Endothelial cell of umbilical vein (primary cell): ENCODE results near the gene C7. TPM values are rescaled to one million over a fixed set of nuclear protein-coding genes. Genes with fewer than 3 reads are reported as not detected.

Experiments
- BruUV-seq: library from RNA; stranded (reverse); fragments of 400-500 nt; replicated peaks from 2 replicates; lab custom pipeline; 2021; lab: Mats Ljungman, UMichigan
- CTCF ChIA-PET: fragments of 300-600, 350-600 bp; sonication (Branson Sonifier 250); formaldehyde crosslinking; loops from one replicate; lab custom pipeline; 2021; ENCODE audit warnings: antibody characterized with exemption, inconsistent platforms; lab: Charles Lee
- POLR2A ChIA-PET: fragments of 300-600, 350-600 bp; sonication (Branson Sonifier 250); formaldehyde crosslinking; loops from one replicate; lab custom pipeline; 2021; ENCODE audit warnings: antibody characterized with exemption, inconsistent platforms; lab: Charles Lee
- DNase-seq: peaks from one replicate; pipeline ENCODE4 v3.0.0-alpha.2; 2011; ENCODE audit warnings: low read depth, low spot score
- FAIRE-seq: peaks from 2 replicates; lab custom pipeline; 2011; peaks lifted over from hg19 to GRCh38; lab: Jason Lieb, UNC
- H2AFZ ChIP-seq: 2 replicates; pipeline ENCODE4 v1.6.0; 2012; ENCODE audit warnings: low read depth, low read length, control low read depth, inconsistent platforms
- H3K27ac ChIP-seq: 2 replicates; pipeline ENCODE4 v1.5.1; 2011; ENCODE audit warnings: low read depth, mild to moderate bottlenecking, control low read depth, low read length, moderate library complexity; ENCODE audit not compliant: insufficient read depth
- H3K27me3 ChIP-seq, 2 experiments: 2 replicates each; pipeline versions ENCODE4 v1.6.0 to v1.6.1; 2011; ENCODE audit warnings: low read length in 2 of 2, mixed read lengths in 1 of 2; ENCODE audit not compliant: control insufficient read depth in 2 of 2, insufficient read depth in 2 of 2
- H3K36me3 ChIP-seq, 2 experiments: 2 replicates in 1 of 2; 3 replicates in 1 of 2; pipeline ENCODE4 v1.5.1; 2011; ENCODE audit warnings: low read length in 2 of 2, mild to moderate bottlenecking in 1 of 2, moderate library complexity in 1 of 2; ENCODE audit not compliant: control insufficient read depth in 2 of 2, insufficient read depth in 2 of 2; ENCODE audit errors: extremely low read depth in 1 of 2
- H3K4me1 ChIP-seq: 3 replicates; pipeline ENCODE4 v1.5.1; 2011; ENCODE audit warnings: mild to moderate bottlenecking, low read length; ENCODE audit not compliant: control insufficient read depth, insufficient read depth; ENCODE audit errors: extremely low read depth
- H3K4me2 ChIP-seq: 2 replicates; pipeline ENCODE4 v1.6.1; 2011; ENCODE audit warnings: low read length, control low read depth, mixed read lengths; ENCODE audit not compliant: insufficient read depth
- H3K4me3 ChIP-seq, 3 experiments: fragments of 200-600 bp in 1 of 3; sonication (generic), shearing (Covaris generic) in 1 of 3; replicated peaks in 1 of 3; 2 replicates each; pipeline ENCODE4 v1.5.1; 2011 to 2016; ENCODE audit warnings: control low read depth in 3 of 3, low read length in 3 of 3, mild to moderate bottlenecking in 2 of 3, inconsistent platforms in 1 of 3, low read depth in 1 of 3, moderate library complexity in 1 of 3; ENCODE audit not compliant: insufficient read depth in 1 of 3
- H3K79me2 ChIP-seq: 2 replicates; pipeline ENCODE4 v1.6.0; 2012; ENCODE audit warnings: low read length, inconsistent platforms; ENCODE audit not compliant: control insufficient read depth, insufficient read depth
- H3K9ac ChIP-seq: replicated peaks from 2 replicates; pipeline ENCODE3; 2011; ENCODE audit warnings: low read length, control low read depth; ENCODE audit not compliant: insufficient read depth; ENCODE audit errors: extremely low read depth
- H3K9me1 ChIP-seq: replicated peaks from 3 replicates; pipeline ENCODE4 v1.6.0; 2011; ENCODE audit warnings: mild to moderate bottlenecking, low read length; ENCODE audit not compliant: control insufficient read depth, insufficient read depth; ENCODE audit errors: extremely low read depth
- H3K9me3 ChIP-seq: replicated peaks from 2 replicates; pipeline ENCODE4 v1.5.1; 2012; ENCODE audit warnings: low read length, inconsistent platforms; ENCODE audit not compliant: control insufficient read depth, insufficient read depth
- H4K20me1 ChIP-seq: replicated peaks from 2 replicates; pipeline ENCODE3; 2011; ENCODE audit warnings: mild to moderate bottlenecking, low read length; ENCODE audit not compliant: control insufficient read depth, insufficient read depth; ENCODE audit errors: extremely low read depth
- CTCF ChIP-seq, 2 donors: IDR thresholded peaks; 1 replicate in 1 of 2; 2 replicates in 1 of 2; pipeline ENCODE4 v1.5.1; 2011; ENCODE audit warnings: low read length in 2 of 2, mild to moderate bottlenecking in 2 of 2, moderate library complexity in 2 of 2, control low read depth in 1 of 2, inconsistent platforms in 1 of 2, low read depth in 1 of 2; ENCODE audit not compliant: insufficient read depth in 1 of 2; ENCODE audit errors: extremely low read depth in 1 of 2
- EZH2 ChIP-seq: IDR thresholded peaks from 2 replicates; pipeline ENCODE4 v1.6.1; 2012; ENCODE audit warnings: borderline replicate concordance, low read depth, mild to moderate bottlenecking, moderate library complexity, low read length, inconsistent platforms; ENCODE audit not compliant: severe bottlenecking
- FOS ChIP-seq: IDR thresholded peaks from 2 replicates; pipeline ENCODE4 v1.6.1; 2011; ENCODE audit warnings: mild to moderate bottlenecking, low read length, moderate library complexity, borderline replicate concordance; ENCODE audit not compliant: insufficient read depth
- GATA2 ChIP-seq: IDR thresholded peaks from 2 replicates; pipeline ENCODE4 v1.7.0; 2011; ENCODE audit warnings: low read depth, mild to moderate bottlenecking, moderate library complexity, mixed read lengths, low read length; ENCODE audit not compliant: insufficient read length, insufficient read depth
- JUN ChIP-seq: IDR thresholded peaks from 2 replicates; pipeline ENCODE4 v1.6.1; 2011; ENCODE audit warnings: borderline replicate concordance, low read depth; ENCODE audit not compliant: insufficient read length, insufficient read depth
- MYC ChIP-seq: IDR thresholded peaks from one replicate; pipeline ENCODE4 v1.6.1; 2011; ENCODE audit warnings: mild to moderate bottlenecking, low read depth, low read length
- POLR2A ChIP-seq: IDR thresholded peaks from 2 replicates; pipeline ENCODE4 v1.6.1; 2012; ENCODE audit warnings: low read depth, mild to moderate bottlenecking, control low read depth, low read length
- POLR2AphosphoS5 ChIP-seq: IDR thresholded peaks from 2 replicates; pipeline ENCODE4 v1.6.1; 2012; ENCODE audit warnings: low read depth, mild to moderate bottlenecking, control low read depth, low read length, moderate library complexity; ENCODE audit not compliant: insufficient read depth
- dilution Hi-C: fragments of 300-500 bp; cut with MboI; formaldehyde crosslinking; loops from one replicate; pipeline ENCODE4 v1.15.0; 2019; ENCODE audit warnings: low sequenced_read_pairs; ENCODE audit not compliant: extremely low pct_ligation_motif_present
- intact Hi-C: fragments of 100-400 bp; cut with micrococcal nuclease; formaldehyde crosslinking; loops from one replicate; pipeline ENCODE4 v1.10.0; 2022
- polyA plus RNA-seq, 4 experiments: library from polyadenylated mRNA; depleted of rRNA in 3 of 4; stranded (reverse) in 3 of 4; unstranded in 1 of 4; fragments of >200 nt; gene quantifications; 2 replicates each; pipeline versions ENCODE4 v1.2.1 to v1.2.3, GENCODE V29; 2011 to 2012; ENCODE audit warnings: missing spikeins in 1 of 4
- total RNA-seq: library from RNA; stranded (reverse); gene quantifications from 2 replicates; pipeline ENCODE4 v1.2.3, GENCODE V29; 2021
- TF ChIP-seq, protein P1 (sequence below): IDR thresholded peaks from 2 replicates; pipeline ENCODE4 v1.6.1; 2011; ENCODE audit not compliant: insufficient read depth, insufficient read length

Gene C7
- total and polyA plus RNA-seq, 2 donors (not counting 3 experiments of a cell fraction or from before 2014, with no cell fraction given): 0.08 to 0.29 TPM

GRCh38 chr5:40957048-40957447 lies 47.8 kb downstream of the C7 start:
- Histone ChIP-seq H3K4me3 (no peak overlapping the region), H3K9ac (no peak overlapping the region), H3K36me3 (no peaks in the 10 kb centered on the region), H3K9me1 (no peaks in the 10 kb centered on the region), H4K20me1 (no peaks in the 10 kb centered on the region), H3K4me2 (no peak overlapping the region), H3K27me3 (no peaks in the 10 kb centered on the region), H3K27ac (no peak overlapping the region), H3K9me3 (no peaks in the 10 kb centered on the region), H3K4me1 (no peaks in the 10 kb centered on the region), H3K79me2 (no peaks in the 10 kb centered on the region), H2AFZ (no peak overlapping the region)
- no TSS peak for BruUV-seq
- CTCF ChIA-PET: no interaction called here
- POLR2A ChIA-PET: no interaction called here
- intact Hi-C loops (no loop called here), dilution Hi-C loops (no loop called here)
- no peak for FAIRE-seq
- TF ChIP-seq EZH2 (no peak), JUN (no peak), POLR2A (no peak), POLR2AphosphoS5 (no peak), MYC (no peak), CTCF (IDR thresholded peaks at IDR 0.05; ENCODE audit: extremely low read depth in 1 of 2, insufficient read depth in 1 of 2, low read depth in 1 of 2, low read length in 2 of 2) (no peak), FOS (no peak), GATA2 (no peak)
- TF ChIP-seq, protein P1, sequence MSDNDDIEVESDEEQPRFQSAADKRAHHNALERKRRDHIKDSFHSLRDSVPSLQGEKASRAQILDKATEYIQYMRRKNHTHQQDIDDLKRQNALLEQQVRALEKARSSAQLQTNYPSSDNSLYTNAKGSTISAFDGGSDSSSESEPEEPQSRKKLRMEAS: no peak
- no peak for DNase-seq
